NCI-H146 (cell line): ENCODE data around the gene STRBP.
"Not testable (repeated sequence)": the region's sequence is repeated elsewhere in the genome, so short reads cannot be mapped to it uniquely, and the experiment has no call there.

Experiments
- DNase-seq: peaks from one replicate; lab custom pipeline; 2025; lab: John Stamatoyannopoulos, UW

The STRBP gene

GRCh38 chr9:123191680-123192079 lies 76.7 kb downstream of the STRBP start:
- no peak for DNase-seq

GRCh38 chr9:123191260-123191659 lies 77.1 kb downstream of the STRBP start:
- DNase-seq = no peak

GRCh38 chr9:123187131-123187530 lies 81.3 kb downstream of the STRBP start:
- DNase-seq = no peak

GRCh38 chr9:123186029-123186428 lies 82.4 kb downstream of the STRBP start:
- not testable (repeated sequence) for DNase-seq

- DNase-seq = peak; percentile 7
These were observed 91.4 kb downstream of the STRBP start for GRCh38 chr9:123176949-123177348.

DNA sequence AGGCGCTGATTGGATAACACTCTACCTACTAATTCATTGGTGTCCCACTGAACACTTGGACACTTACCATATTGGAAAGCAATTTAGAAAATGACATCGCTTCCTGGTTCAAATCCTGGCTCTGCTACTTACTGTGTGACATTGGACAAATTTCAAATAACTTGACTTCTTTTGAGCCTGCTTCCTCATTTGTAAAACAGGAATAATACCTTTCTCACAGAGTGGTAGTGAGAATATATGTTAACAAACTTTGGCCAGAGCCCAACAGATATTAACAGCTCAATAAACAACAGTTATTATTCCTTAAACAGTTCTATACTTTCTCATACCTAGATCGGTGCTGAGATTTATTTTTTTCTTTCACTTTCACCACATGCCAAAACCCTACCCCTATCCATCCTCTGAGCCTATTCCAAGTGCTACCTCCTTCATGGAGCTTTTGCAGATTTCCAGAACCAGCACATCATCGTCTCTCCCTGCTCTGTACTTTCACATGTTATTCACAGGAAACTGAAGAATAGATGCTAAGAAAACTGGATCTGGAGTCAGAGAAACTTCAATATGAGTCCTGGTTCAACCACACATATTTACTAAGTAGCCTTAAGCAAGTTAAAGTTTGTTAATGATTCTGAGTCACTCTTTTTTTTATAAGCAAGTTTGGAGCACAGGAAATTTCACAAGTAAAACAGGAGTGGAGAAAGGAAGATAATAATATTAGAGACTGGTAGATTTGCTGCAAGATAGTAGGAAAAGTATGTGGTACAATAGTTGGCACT lies 92.3 kb downstream of the STRBP start:
- DNase-seq = no peak

GRCh38 chr9:123174887-123175518 lies 93.4 kb downstream of the STRBP start:
- no peak for DNase-seq

DNA sequence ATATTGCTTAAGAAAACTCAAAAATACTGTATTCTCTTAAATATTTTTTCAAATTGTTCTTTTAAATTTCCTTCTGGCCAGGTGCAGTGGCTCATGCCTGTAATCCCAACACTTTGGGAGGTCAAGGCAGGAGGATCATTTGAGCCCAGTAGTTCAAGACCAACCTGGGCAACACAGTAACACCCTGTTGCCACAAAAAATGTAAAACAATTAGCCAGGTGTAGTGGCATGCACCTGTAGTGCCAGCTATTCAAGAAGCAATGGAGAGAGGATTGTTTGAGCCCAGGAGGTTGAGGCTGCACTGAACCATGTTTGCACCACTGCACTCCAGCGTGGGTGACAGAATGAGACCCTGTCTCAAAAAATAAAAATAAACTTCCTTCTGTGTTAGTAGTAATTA lies 94.3 kb downstream of the STRBP start:
- DNase-seq = no peak

GRCh38 chr9:123169926-123170325 lies 98.5 kb downstream of the STRBP start:
- DNase-seq = no peak

- no peak for DNase-seq
These were observed 99.8 kb downstream of the STRBP start for GRCh38 chr9:123168586-123168985.

GRCh38 chr9:123167474-123167873 lies 100.9 kb downstream of the STRBP start:
- DNase-seq = no peak

DNA sequence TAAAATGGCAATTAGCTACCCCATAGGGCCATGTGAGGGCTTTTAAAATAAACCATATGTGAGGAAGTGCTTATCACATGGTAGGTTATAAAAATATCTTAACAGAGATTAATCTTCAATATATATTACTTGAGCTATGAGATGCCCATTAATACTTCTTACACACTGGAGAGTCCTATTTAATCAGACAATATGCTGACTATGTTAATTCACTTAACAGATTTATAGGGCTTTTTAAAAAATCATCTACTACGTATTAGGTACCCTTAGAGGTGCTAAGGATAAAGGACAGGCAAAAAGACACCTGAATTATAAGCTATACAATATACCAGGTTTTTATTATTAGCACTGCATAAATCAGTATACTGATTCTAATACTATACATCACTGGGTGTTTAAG lies 102.6 kb downstream of the STRBP start:
- no peak for DNase-seq

GRCh38 chr9:123164285-123164684 lies 104.1 kb downstream of the STRBP start:
- no peak for DNase-seq

DNA sequence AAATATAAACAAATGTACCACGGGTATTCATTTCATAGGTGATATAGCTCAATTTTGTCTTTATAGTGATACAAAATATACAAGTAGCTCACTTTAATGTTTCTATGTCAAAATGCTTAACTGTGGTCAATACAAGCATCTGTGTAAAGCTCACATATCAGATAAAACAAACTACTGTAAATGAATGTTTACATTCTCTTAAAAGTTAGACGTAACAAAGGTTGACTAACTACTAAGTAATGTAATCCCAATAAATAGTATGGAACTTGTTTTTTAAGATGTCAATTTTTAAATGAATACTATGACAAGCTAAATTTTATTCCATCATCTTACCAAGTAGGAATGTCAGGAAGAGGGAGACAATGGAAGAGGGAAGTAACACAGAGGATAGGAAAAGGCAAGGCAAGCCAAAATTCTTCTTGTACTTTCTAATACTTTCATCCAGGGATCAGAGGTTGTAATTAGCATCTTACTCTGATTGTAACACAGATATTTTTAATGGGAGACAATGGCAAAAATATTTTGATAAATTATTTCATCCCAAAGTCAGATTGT lies 105.5 kb downstream of the STRBP start:
- no peak for DNase-seq

DNA sequence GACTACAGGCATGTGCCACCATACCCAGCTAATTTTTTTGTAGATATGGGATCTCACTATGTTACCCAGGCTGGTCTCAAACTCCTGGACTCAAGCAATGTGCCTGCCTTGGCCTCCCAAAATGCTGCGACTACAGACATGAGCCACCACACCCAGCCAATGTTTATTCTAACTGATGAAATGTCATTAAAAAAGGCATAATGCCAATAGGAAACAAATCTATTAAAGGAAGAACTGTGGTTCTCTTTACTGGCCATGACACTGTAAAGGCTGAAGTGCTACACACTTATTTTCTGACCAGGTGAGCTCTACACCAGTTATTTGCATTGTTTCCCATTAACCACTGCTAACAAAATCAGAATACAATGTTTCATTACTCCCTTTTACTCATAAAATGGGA lies 106.0 kb downstream of the STRBP start:
- DNase-seq = no peak

GRCh38 chr9:123157221-123157620 lies 111.2 kb downstream of the STRBP start:
- no peak for DNase-seq

- no peak for DNase-seq
These were observed 117.5 kb downstream of the STRBP start for GRCh38 chr9:123150708-123151503.

- DNase-seq = no peak
These were observed 119.3 kb downstream of the STRBP start for GRCh38 chr9:123149067-123149466.

GRCh38 chr9:123138163-123138562 lies 130.2 kb downstream of the STRBP start:
- no peak for DNase-seq

DNA sequence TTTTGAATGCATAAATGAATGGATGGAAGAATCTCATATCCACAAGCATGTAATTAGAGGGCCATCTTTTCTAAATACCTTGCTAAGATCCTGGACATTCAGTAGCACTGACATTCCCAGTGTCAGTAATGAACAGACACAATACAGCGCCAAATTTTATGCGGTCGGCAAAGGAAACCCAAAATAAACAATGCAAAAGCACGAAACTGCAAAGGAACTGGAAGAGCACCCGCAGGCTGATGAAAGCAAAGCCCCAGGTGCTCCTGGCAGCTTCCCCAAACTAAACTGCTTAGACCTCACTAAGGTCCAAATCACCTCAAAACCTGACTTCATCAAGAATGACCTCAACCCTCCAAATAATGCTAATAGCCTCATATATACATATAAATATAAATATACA lies 133.0 kb downstream of the STRBP start:
- DNase-seq = no peak

DNA sequence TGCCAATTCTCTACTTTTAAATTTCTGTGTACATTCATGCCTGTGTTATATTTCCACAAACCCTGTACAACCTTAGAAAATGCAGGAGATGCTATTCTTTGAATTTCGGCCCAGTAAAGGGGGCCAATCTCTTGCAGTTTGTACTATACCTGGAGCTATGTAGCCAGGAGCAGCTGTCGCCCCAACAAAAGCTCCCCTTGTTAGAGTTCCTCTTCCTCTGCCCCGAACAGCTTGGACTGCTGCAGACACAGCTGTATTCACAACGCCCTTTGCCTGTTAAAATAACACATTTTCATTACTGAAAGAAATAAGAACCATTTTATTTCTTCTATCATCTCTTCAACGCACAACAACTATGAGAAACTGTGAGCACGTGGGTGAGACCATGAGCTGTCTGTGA lies 135.7 kb downstream of the STRBP start:
- no peak for DNase-seq

DNA sequence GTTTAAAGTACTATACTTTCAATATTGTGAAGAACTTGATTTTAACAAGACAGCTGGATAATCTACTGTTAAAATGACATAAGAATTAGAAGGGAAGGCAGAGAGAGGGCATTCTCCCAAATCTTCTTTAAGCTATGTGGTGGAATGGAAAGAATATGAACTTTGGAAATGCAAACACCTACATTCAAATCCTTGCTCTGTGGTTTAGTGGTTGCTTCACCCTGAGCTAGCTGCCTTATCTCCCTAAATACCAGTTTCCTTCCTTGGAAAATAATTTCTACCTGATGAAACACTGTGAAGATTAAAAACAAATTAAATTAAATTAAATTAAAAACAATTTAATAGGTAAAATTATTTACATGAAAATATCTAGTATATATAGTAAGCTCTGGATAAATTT lies 136.4 kb downstream of the STRBP start:
- no peak for DNase-seq

GRCh38 chr9:123131258-123131657 lies 137.1 kb downstream of the STRBP start:
- no peak for DNase-seq
